Heart right ventricle (tissue), 16 donors: ENCODE measurements around the gene NFATC2IP. TPM values are rescaled to one million over a fixed set of nuclear protein-coding genes. Genes with fewer than 3 reads are reported as not detected.
"Not testable (repeated sequence)": the region's sequence is repeated elsewhere in the genome, so short reads cannot be mapped to it uniquely, and the experiment has no call there.

Source experiments
- ATAC-seq, 8 donors: fragments of 200-7000 bp; cut with Tn5 transposase; one replicate each; pipeline ENCODE4 v1.9.1; 2020; ENCODE audit warnings: mild to moderate bottlenecking in 8 of 8, moderate library complexity in 8 of 8, moderate number of reproducible peaks in 1 of 8
- DNase-seq, 2 donors: peaks; one replicate each; pipeline ENCODE4 v3.0.0-alpha.2; 2020
- H3K27ac ChIP-seq, 10 donors: fragments of 200-600 bp; sonication (generic) in 2 of 10; one replicate each; pipeline versions ENCODE4 v1.5.0 to v1.8.0; 2020 to 2022; ENCODE audit warnings: mild to moderate bottlenecking in 3 of 10
- H3K27me3 ChIP-seq, 7 donors: fragments of 200-600 bp; one replicate each; pipeline ENCODE4 v1.8.0; 2021 to 2022; ENCODE audit warnings: mild to moderate bottlenecking in 2 of 7
- H3K36me3 ChIP-seq, 9 donors: fragments of 200-600 bp; sonication (generic) in 1 of 9; one replicate each; pipeline versions ENCODE4 v1.5.0 to v1.8.0; 2020 to 2022; ENCODE audit warnings: mild to moderate bottlenecking in 2 of 9
- H3K4me1 ChIP-seq, 9 donors: fragments of 200-600 bp; sonication (generic) in 1 of 9; one replicate each; pipeline versions ENCODE4 v1.5.0 to v1.8.0; 2020 to 2022; ENCODE audit warnings: mild to moderate bottlenecking in 4 of 9
- H3K4me3 ChIP-seq, 10 donors: fragments of 200-600 bp; sonication (generic) in 2 of 10; one replicate each; pipeline versions ENCODE4 v1.5.0 to v1.8.0; 2020 to 2022; ENCODE audit warnings: mild to moderate bottlenecking in 7 of 10, moderate library complexity in 2 of 10
- H3K9me3 ChIP-seq, 11 donors: fragments of 200-600 bp in 10 of 11; sonication (generic) in 2 of 11; one replicate each; pipeline versions ENCODE4 v1.5.0 to v1.8.0; 2013 to 2022; ENCODE audit warnings: mild to moderate bottlenecking in 2 of 11, control low read depth in 1 of 11, moderate library complexity in 1 of 11
- WGBS, 2 donors: extraction: QIAGEN DNeasy Blood & Tissue Kit; methylation state at CpG; one replicate each; pipeline ENCODE4 v1.1.7; 2013; ENCODE audit warnings: inconsistent platforms in 1 of 2; 5-methylcytosine and 5-hydroxymethylcytosine counted together
- intact Hi-C, 10 donors: fragments of 100-400 bp; cut with DNase I; formaldehyde crosslinking; loops; one replicate each; pipeline versions ENCODE4 v1.11.1 to v1.14.2; 2022
- polyA plus RNA-seq, 2 donors: library from polyadenylated mRNA; stranded (reverse); fragments of 200-250 nt; gene quantifications; one replicate each; pipeline ENCODE4 v1.2.3, GENCODE V29; 2013
- total RNA-seq, 10 donors: library from RNA; stranded (reverse); fragmentation: NEBNext Ultra II Directional in 3 of 10; extraction: Animal tissue kit (Norgen Biotek cat#: 25700) in 3 of 10; gene quantifications; one replicate each; pipeline versions ENCODE4 v1.2.1 to v1.2.4, GENCODE V29; 2021 to 2023
- TF ChIP-seq, protein P1 (sequence below), 9 donors: fragments of 200-600 bp; sonication (generic) in 2 of 9; IDR thresholded peaks; one replicate each; pipeline versions ENCODE4 v1.5.0 to v1.8.0; 2021 to 2022; ENCODE audit warnings: antibody characterized with exemption in 9 of 9, mild to moderate bottlenecking in 5 of 9, moderate library complexity in 1 of 9
- donor health status: Arrhythmogenic right ventricular cardiomyopathy.
- donor health status: ischemic (EF 13 %, LVEDD 7.1; RV severe dilation, severe dysfunction).
- donor health status: healthy with polysubstance abuse.
- donor health status: DM: no; HTN: yes; CAD: no.
- donor health status: DM: no; HTN: no; CAD: no.
- donor health status: ischemic (EF 25% LVEDD 6.9; RV normal size, moderate dysfunction).
- donor health status: ischemic (EF 25% LVEDD 5.7; RV mildly dilated, moderate dysfunction).
- donor health status: healthy.
- donor health status: DM: yes; HTN: yes; CAD: no.
- donor health status: Ischemic cardiomyopathy.
- donor health status: ischemic (EF 35%, LVEDD 5.7; RV mildly dilated, moderate dysfunction).
- donor health status: nonischemic (EF 11% LVEDD 7.7; RV severe dilation, severe dysfunction).
- donor health status: DM: yes; HTN: yes; CAD: no.
- donor health status: PGD.
- donor health status: ischemic (EF 29% LVEDD 5.4; RV normal size, mild dysfunction).
- donor health status: nonischemic (EF 23%, LVEDD 6.1; RV moderate dilation, normal function).

Gene NFATC2IP
- total and polyA plus RNA-seq, 12 donors = 13.8 to 24.4 (median 17.0) TPM

DNA sequence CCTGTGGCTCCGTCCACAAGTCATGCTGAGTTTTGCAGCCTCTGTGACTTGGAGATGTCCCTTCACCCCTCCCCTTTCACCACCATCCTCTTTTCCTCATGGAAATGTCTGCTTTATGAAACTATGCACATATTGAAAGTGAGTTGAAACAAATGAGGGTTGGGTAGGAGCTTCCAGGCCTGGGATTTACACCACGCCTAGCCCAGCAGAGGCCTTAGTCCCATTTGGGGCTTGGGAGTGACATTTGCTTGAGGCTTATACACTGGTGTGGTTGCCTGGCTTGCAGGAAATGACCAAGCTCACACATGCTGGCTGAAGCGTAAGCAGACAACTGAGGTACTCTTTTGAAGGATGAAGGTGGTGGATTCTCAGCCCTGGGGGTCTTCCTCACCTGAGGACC lies 13.3 kb downstream of the NFATC2IP start:
- H3K4me3 ChIP-seq = no peak overlapping the region
- DNase-seq (no peak), ATAC-seq (no peak)
- no peak overlapping the region for H3K27ac ChIP-seq
- TF ChIP-seq, protein P1, sequence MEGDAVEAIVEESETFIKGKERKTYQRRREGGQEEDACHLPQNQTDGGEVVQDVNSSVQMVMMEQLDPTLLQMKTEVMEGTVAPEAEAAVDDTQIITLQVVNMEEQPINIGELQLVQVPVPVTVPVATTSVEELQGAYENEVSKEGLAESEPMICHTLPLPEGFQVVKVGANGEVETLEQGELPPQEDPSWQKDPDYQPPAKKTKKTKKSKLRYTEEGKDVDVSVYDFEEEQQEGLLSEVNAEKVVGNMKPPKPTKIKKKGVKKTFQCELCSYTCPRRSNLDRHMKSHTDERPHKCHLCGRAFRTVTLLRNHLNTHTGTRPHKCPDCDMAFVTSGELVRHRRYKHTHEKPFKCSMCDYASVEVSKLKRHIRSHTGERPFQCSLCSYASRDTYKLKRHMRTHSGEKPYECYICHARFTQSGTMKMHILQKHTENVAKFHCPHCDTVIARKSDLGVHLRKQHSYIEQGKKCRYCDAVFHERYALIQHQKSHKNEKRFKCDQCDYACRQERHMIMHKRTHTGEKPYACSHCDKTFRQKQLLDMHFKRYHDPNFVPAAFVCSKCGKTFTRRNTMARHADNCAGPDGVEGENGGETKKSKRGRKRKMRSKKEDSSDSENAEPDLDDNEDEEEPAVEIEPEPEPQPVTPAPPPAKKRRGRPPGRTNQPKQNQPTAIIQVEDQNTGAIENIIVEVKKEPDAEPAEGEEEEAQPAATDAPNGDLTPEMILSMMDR (IDR thresholded peaks at IDR 0.05) = no peak
- no peaks in the 10 kb centered on the region for H3K9me3 ChIP-seq
- no peaks in the 10 kb centered on the region for H3K4me1 ChIP-seq
- peaks cover 0 to 73% (median 23%) of the 10 kb centered on the region in 9 donors for H3K36me3 ChIP-seq
- intact Hi-C loops = no loop called here
- WGBS, 2 donors = 83 to 91% methylated on average over 3 of the region's 3 CpGs
- H3K27me3 ChIP-seq = no peaks in the 10 kb centered on the region

DNA sequence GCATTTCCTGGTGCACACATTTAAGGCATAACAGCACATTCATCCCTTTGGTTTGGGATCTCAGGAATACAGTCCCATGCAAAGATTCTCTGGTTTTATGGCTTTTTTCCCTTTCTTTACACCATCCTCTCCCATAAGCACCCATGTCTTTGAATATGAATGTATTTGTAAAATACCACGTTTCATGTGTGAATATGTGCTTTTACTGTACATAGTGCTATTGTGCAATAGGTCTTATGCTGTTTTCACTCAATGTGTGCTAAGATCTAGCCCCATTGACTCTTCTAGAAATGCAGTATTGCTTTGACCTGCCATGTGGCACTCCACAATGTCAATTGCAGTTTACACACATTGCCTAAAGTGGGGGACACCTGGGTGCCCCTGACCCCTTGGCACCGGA lies 13.8 kb downstream of the NFATC2IP start:
- no peaks in the 10 kb centered on the region for H3K27me3 ChIP-seq

DNA sequence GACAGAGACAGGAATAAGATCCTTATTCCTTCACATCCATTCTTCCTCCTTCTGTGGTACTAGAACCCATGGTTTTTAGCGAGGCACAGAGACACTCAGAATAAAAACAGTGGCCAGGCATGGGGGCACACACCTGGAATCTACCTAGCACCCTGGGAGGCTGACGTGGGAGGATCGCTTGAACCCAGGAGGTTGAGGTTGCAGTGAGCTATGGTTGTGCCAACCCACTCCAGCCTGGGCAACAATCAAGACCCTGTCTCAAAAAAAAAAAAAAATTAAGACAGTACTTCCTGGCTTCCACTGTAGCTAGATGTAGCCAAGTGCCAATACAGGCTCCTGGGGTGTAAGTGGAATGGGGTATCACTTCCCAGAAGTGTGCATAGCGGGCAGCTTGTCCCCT lies 16.4 kb downstream of the NFATC2IP start:
- Histone ChIP-seq H3K36me3 (peaks cover 0 to 48% (median 10%) of the 10 kb centered on the region in 9 donors), H3K27ac (no peak overlapping the region), H3K27me3 (no peaks in the 10 kb centered on the region), H3K4me1 (no peaks in the 10 kb centered on the region), H3K9me3 (no peaks in the 10 kb centered on the region), H3K4me3 (no peak overlapping the region)
- 90 to 96% methylated on average over 4 of the region's 4 CpGs for WGBS, 2 donors
- DNase-seq (no peak), ATAC-seq (no peak)
- TF ChIP-seq, protein P1 (IDR thresholded peaks at IDR 0.05) = no peak
- intact Hi-C loops = no loop called here

More for the DNA sequence above, 13.8 kb downstream of the NFATC2IP start:
- WGBS, 2 donors = 93% methylated on average over 2 of the region's 2 CpGs
- Histone ChIP-seq H3K9me3 (no peaks in the 10 kb centered on the region), H3K4me1 (no peaks in the 10 kb centered on the region), H3K27ac (no peak overlapping the region), H3K4me3 (no peak overlapping the region), H3K36me3 (peaks cover 0 to 73% (median 21%) of the 10 kb centered on the region in 9 donors)
- intact Hi-C loops = no loop called here
- TF ChIP-seq, protein P1 (IDR thresholded peaks at IDR 0.05) = no peak
- ATAC-seq (no peak), DNase-seq (no peak)

- not testable (repeated sequence) for H3K27me3 ChIP-seq, H3K9me3 ChIP-seq, H3K4me1 ChIP-seq, DNase-seq, H3K27ac ChIP-seq, ATAC-seq, H3K4me3 ChIP-seq
- peaks cover 0 to 22% (median 2%) of the 10 kb centered on the region in 9 donors for H3K36me3 ChIP-seq
- intact Hi-C loops = loop anchor here in 1 of 10 donors (10.0 kb wide), 1 partner anchor 285 kb away; no protein-coding TSS in a partner anchor
- WGBS, 2 donors = 89 to 100% methylated on average over 2 of the region's 2 CpGs
Observed at GRCh38 chr16:28969696-28970095, 19.0 kb downstream of the NFATC2IP start.

DNA sequence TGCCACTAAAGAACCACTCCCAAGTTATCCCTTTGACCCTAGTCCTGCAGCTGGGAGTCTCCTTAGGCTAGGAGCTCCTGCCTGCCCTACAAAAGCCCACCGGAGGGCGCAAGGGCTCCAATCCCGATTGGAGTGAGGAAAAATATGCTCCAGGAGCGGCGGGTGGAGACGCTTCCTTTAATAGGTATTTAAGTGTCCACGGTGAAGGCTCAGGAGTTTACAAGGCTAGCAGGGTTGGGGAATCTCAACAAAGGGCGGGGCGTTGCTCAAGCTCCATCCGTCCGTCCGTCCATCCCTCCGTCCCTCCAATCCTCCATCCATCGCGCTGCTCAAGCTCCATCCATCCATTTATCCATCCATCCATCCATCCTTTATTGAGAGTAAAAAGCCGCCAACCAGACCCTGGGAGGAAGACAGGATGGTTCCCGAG lies 23.3 kb downstream of the NFATC2IP start:
- TF ChIP-seq, protein P1 (IDR thresholded peaks at IDR 0.05) = peak; percentile 30 to 73 (median 66)
- peak overlapping the region in 9 of 10 donors; percentile 62 to 89 (median 78) for H3K27ac ChIP-seq
- DNase-seq (peak; percentile 44 to 51), ATAC-seq (peak; percentile 35 to 74 (median 64))
- H3K36me3 ChIP-seq = peaks cover 0 to 32% (median 2%) of the 10 kb centered on the region in 9 donors
- WGBS, 2 donors = 0 to 1% methylated on average over 17 of the region's 17 CpGs
- no peaks in the 10 kb centered on the region for H3K9me3 ChIP-seq
- intact Hi-C loops = loop anchor here in 1 of 10 donors (10.0 kb wide), 1 partner anchor 281 kb away; no protein-coding TSS in a partner anchor
- H3K27me3 ChIP-seq = no peaks in the 10 kb centered on the region
- H3K4me3 ChIP-seq = peak overlapping the region; percentile 59 to 98 (median 88)
- peaks cover 7 to 26% (median 19%) of the 10 kb centered on the region in 9 donors for H3K4me1 ChIP-seq
